Measurements from ENCODE around the gene CTSZ. TPM values are rescaled to one million over a fixed set of nuclear protein-coding genes. Genes with fewer than 3 reads are reported as not detected.
A peak's percentile ranks its signal among the peaks of the same experiment; 100 is the strongest.

CTSZ gene
- total and polyA plus RNA-seq, 2 of the 4 experiments (the other 2 are of a cell fraction): 46.1 to 88.5 TPM

DNA sequence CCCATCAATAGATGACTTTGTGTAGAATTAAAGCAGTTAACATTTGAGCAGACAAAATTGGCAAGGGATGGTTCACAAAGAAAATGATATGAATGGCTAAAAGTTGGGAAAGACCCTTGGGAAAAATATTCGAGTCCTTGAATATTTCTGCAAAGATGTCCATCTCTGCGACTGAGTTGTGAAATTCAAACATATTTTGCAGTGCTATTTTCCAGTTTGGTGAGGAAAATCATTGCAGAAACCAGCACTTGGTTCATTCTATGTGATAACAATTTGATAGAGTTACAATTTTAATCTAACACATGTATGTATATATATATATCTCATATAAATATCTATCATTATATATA, 41.6 kb upstream of the CTSZ start:
- H3K9me3 ChIP-seq (ENCODE audit: control insufficient read depth, insufficient read depth, low read length): no peaks in the 10 kb centered on the region
- no peak overlapping the region for H3K4ac ChIP-seq (ENCODE audit: low read depth, low read length)
- ATAC-seq (ENCODE audit: low read depth): no peak
- no peak overlapping the region for H2BK15ac ChIP-seq (ENCODE audit: low read depth, low read length)
- 48% methylated on average over 2 of the region's 2 CpGs; no CpG with 5 or more reads in 1 of the 2 experiments for WGBS, 2 experiments (ENCODE audit: extremely low coverage in 2 of 2, insufficient read length in 1 of 2)
- intact Hi-C loops (cut with micrococcal nuclease) (loop anchor here (10.0 kb wide), 1 partner anchor 814 kb away; no protein-coding TSS in a partner anchor), dilution Hi-C loops (cut with HindIII; ENCODE audit: low sequenced_read_pairs, unreplicated experiment) (no loop called here), in situ Hi-C loops (cut with MboI; ENCODE audit: low sequenced_read_pairs) (loop anchor here (25.0 kb wide), 3 partner anchors 811 to 1661 kb away; partner anchors contain the start of genes ANKRD60 and RBM38)
- H4K91ac ChIP-seq (ENCODE audit: insufficient read depth, low read depth, low read length): no peak overlapping the region
- H3K56ac ChIP-seq (ENCODE audit: extremely low read depth, insufficient read depth, low read length): no peak overlapping the region
- H2AFZ ChIP-seq (replicated peaks; ENCODE audit: low read length, poor library complexity): no peak overlapping the region
- no peak overlapping the region for H3K18ac ChIP-seq (ENCODE audit: low read depth, low read length)
- peak overlapping the region; percentile 46; the same call in 1 of the 2 replicates for H3K4me2 ChIP-seq (ENCODE audit: low read depth, low read length)
- no peaks in the 10 kb centered on the region for H3K36me3 ChIP-seq (ENCODE audit: control insufficient read depth, insufficient read depth, low read length)
- no peak for DNase-seq
- peaks cover 25% of the 10 kb centered on the region for H3K27me3 ChIP-seq (ENCODE audit: control insufficient read depth, insufficient read depth, low read length)
- H3K27ac ChIP-seq (ENCODE audit: insufficient read depth, low read length): no peak overlapping the region
- no peak overlapping the region for H3K4me3 ChIP-seq (ENCODE audit: insufficient read depth, low read depth, low read length)
- H3K79me1 ChIP-seq (ENCODE audit: low read depth in 1 of 2, low read length in 2 of 2): no peaks in the 10 kb centered on the region
- no peak overlapping the region for H2AK9ac ChIP-seq (replicated peaks; ENCODE audit: low read depth, low read length, poor library complexity)
- H3K4me1 ChIP-seq (ENCODE audit: control insufficient read depth, insufficient read depth, low read length): no peaks in the 10 kb centered on the region
- no peak overlapping the region for H4K5ac ChIP-seq (ENCODE audit: low read depth, low read length)
- H2BK120ac ChIP-seq (ENCODE audit: low read depth, low read length): no peak overlapping the region
- H3K23ac ChIP-seq (ENCODE audit: low read depth, low read length): no peak overlapping the region
- no peak overlapping the region for H3K9ac ChIP-seq (ENCODE audit: low read depth, low read length)
- no peak overlapping the region for H3K14ac ChIP-seq (replicated peaks; ENCODE audit: low read depth, low read length)
- ChIA-PET POLR2A (ENCODE audit: unreplicated experiment) (no interaction called here), CTCF (no interaction called here)
- no peaks in the 10 kb centered on the region for H4K20me1 ChIP-seq (ENCODE audit: insufficient read depth, low read length)
- TF ChIP-seq RCOR1 (IDR thresholded peaks at IDR 0.05; ENCODE audit: insufficient replicate concordance, low read length) (no peak), POLR2A (IDR thresholded peaks at IDR 0.05; ENCODE audit: low read depth, low read length) (no peak)
- H4K8ac ChIP-seq (ENCODE audit: low read depth in 2 of 2, low read length in 2 of 2): no peak overlapping the region
- no peak overlapping the region for H2BK20ac ChIP-seq (ENCODE audit: low read depth, low read length)
- BruUV-seq (replicated peaks): no TSS peak
- no peak overlapping the region for H2AK5ac ChIP-seq (ENCODE audit: low read depth, low read length)
- 0 out of 2 replicates have a peak, but pooled peaks cover 5% of the 10 kb centered on the region for H3K9me1 ChIP-seq (ENCODE audit: insufficient read depth, low read length)
- H2BK5ac ChIP-seq (ENCODE audit: low read depth, low read length, poor library complexity, severe bottlenecking): no peak overlapping the region

Data from IMR-90 (cell line).